Spleen (tissue), 11 donors: ENCODE measurements around the gene SLC27A3. TPM values are rescaled to one million over a fixed set of nuclear protein-coding genes. Genes with fewer than 3 reads are reported as not detected.

Source experiments
- DNase-seq: peaks from one replicate; pipeline ENCODE4 v3.0.0-alpha.2; 2020
- H3K27ac ChIP-seq, 8 donors: fragments of 200-600 bp; sonication (generic) in 7 of 8; 1 replicate in 4 of 8; 2 replicates in 4 of 8; pipeline versions ENCODE4 v1.5.0 to v1.8.0; 2016 to 2021; ENCODE audit warnings: inconsistent platforms in 4 of 8, mild to moderate bottlenecking in 4 of 8, moderate library complexity in 1 of 8
- H3K27me3 ChIP-seq, 7 donors: fragments of 200-600 bp; sonication (generic) in 6 of 7; replicated peaks in 1 of 7; 1 replicate in 4 of 7; 2 replicates in 3 of 7; pipeline versions ENCODE4 v1.5.0 to v1.8.0; 2016 to 2021; ENCODE audit warnings: inconsistent platforms in 3 of 7, mild to moderate bottlenecking in 1 of 7
- H3K36me3 ChIP-seq, 6 donors: fragments of 200-600 bp; sonication (generic) in 5 of 6; 1 replicate in 4 of 6; 2 replicates in 2 of 6; pipeline versions ENCODE4 v1.5.0 to v1.8.0; 2016 to 2021; ENCODE audit warnings: inconsistent platforms in 2 of 6
- H3K4me1 ChIP-seq, 6 donors: fragments of 200-600 bp; sonication (generic) in 5 of 6; 1 replicate in 3 of 6; 2 replicates in 3 of 6; pipeline versions ENCODE4 v1.5.0 to v1.8.0; 2016 to 2021; ENCODE audit warnings: inconsistent platforms in 3 of 6
- H3K4me3 ChIP-seq, 8 donors: fragments of 200-600 bp; sonication (generic) in 7 of 8; 1 replicate in 4 of 8; 2 replicates in 4 of 8; pipeline versions ENCODE4 v1.5.0 to v1.8.0; 2016 to 2021; ENCODE audit warnings: inconsistent platforms in 4 of 8, mild to moderate bottlenecking in 4 of 8, moderate library complexity in 2 of 8
- H3K9me3 ChIP-seq, 8 donors: fragments of 200-600 bp; sonication (generic) in 7 of 8; 1 replicate in 4 of 8; 2 replicates in 4 of 8; pipeline versions ENCODE4 v1.5.0 to v1.8.0; 2016 to 2021; ENCODE audit warnings: inconsistent platforms in 4 of 8
- POLR2A ChIP-seq, 3 donors: fragments of 450-650 bp; IDR thresholded peaks; one replicate each; pipeline ENCODE4 v1.5.1; 2017; ENCODE audit warnings: antibody characterized with exemption in 3 of 3, mild to moderate bottlenecking in 1 of 3
- POLR2AphosphoS5 ChIP-seq, 3 donors: sonication (generic); formaldehyde crosslinking; IDR thresholded peaks; one replicate each; pipeline ENCODE4 v1.5.1; 2017; ENCODE audit warnings: antibody characterized with exemption in 3 of 3
- WGBS, 5 donors: extraction: QIAGEN DNeasy Blood & Tissue Kit in 3 of 5; methylation state at CpG; one replicate each; pipeline versions ENCODE4 v1.1.5 to v1.1.7; 2013 to 2018; 5-methylcytosine and 5-hydroxymethylcytosine counted together
- intact Hi-C: fragments of 100-400 bp; cut with DNase I; formaldehyde crosslinking; loops from one replicate; pipeline ENCODE4 v1.15.0; 2023; ENCODE audit warnings: low total_unique reads
- polyA plus RNA-seq, 3 donors: library from polyadenylated mRNA; stranded (reverse); fragments of 200-250 nt; gene quantifications; one replicate each; pipeline ENCODE4 v1.2.1, GENCODE V29; 2013
- total RNA-seq, 7 donors: library from RNA; depleted of rRNA in 3 of 7; stranded (reverse); fragments of >200 nt in 3 of 7; fragmentation: NEBNext Ultra II Directional in 4 of 7; extraction: Animal tissue kit (Norgen Biotek cat#: 25700) in 4 of 7; gene quantifications; one replicate each; pipeline versions ENCODE4 v1.1.0 to v1.2.1, GENCODE V29; 2016 to 2021
- TF ChIP-seq, protein P1 (sequence below), 11 experiments: fragments of 200-600 bp in 7 of 11; fragments of 450-650 bp in 4 of 11; sonication (generic) in 4 of 11; IDR thresholded peaks in 8 of 11; conservative IDR thresholded peaks in 3 of 11; 1 replicate in 7 of 11; 2 replicates in 4 of 11; pipeline versions ENCODE4 v1.4.0 to v1.8.0; 2016 to 2021; ENCODE audit warnings: antibody characterized with exemption in 11 of 11, inconsistent platforms in 4 of 11, mild to moderate bottlenecking in 1 of 11
- donor health status: healthy with polysubstance abuse.
- donor health status: DM: no; HTN: no; CAD: no; lungs with moderate emphysema.
- donor health status: DM: no; HTN: no; CAD: no.
- donor health status: Bipolar disorder and iron deficiency.
- donor health status: healthy.
- donor health status: DM: no; HTN: no; CAD: no.
- donor health status: DM: yes; HTN: yes; CAD: no.

The SLC27A3 gene
- total and polyA plus RNA-seq, 10 donors, result 11.1 to 54.5 (median 21.9) TPM

DNA sequence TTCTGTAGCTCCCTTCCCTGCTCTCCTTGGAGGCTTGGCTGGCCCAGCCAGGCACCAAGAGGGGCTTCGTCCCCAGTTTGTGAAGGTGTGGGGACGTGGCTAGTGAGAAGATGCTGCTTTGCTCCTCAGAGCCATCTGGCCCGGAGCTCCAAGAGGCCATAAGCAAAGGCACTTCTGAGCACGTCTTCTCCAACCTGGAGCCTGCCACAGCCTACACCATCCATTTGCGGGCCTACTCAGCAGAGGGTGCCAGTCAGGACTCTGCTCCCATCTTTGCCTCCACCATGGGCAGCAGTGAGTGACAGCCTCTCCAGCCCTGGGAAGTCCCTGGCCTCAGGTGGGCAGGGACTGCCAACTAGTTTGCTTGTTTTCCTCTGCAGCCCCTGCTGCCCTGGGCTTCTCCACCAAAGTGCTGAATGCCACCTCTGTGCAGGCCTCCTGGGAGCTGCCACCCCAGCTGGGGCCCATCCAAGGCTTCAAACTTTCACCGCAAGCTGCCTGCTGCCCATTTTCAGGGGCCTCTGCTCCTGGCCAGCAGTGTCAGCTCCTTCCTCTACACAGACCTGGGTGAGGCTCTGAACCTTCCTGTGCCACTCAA lies 25.9 kb downstream of the SLC27A3 start:
- peak in 1 of 3 donors; percentile 31 for TF ChIP-seq POLR2AphosphoS5 (IDR thresholded peaks at IDR 0.05)
- TF ChIP-seq, protein P1, sequence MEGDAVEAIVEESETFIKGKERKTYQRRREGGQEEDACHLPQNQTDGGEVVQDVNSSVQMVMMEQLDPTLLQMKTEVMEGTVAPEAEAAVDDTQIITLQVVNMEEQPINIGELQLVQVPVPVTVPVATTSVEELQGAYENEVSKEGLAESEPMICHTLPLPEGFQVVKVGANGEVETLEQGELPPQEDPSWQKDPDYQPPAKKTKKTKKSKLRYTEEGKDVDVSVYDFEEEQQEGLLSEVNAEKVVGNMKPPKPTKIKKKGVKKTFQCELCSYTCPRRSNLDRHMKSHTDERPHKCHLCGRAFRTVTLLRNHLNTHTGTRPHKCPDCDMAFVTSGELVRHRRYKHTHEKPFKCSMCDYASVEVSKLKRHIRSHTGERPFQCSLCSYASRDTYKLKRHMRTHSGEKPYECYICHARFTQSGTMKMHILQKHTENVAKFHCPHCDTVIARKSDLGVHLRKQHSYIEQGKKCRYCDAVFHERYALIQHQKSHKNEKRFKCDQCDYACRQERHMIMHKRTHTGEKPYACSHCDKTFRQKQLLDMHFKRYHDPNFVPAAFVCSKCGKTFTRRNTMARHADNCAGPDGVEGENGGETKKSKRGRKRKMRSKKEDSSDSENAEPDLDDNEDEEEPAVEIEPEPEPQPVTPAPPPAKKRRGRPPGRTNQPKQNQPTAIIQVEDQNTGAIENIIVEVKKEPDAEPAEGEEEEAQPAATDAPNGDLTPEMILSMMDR (IDR thresholded peaks at IDR 0.05 in 8 of 11, conservative IDR thresholded peaks at IDR 0.05 in 3 of 11), result no peak
- TF ChIP-seq POLR2A (IDR thresholded peaks at IDR 0.05), result no peak
- intact Hi-C loops, result no loop called here
- Histone ChIP-seq H3K36me3 (peaks cover 0 to 26% (median 2%) of the 10 kb centered on the region in 6 donors), H3K27me3 (no peaks in the 10 kb centered on the region), H3K4me3 (no peak overlapping the region), H3K27ac (no peak overlapping the region), H3K4me1 (peaks cover 9 to 51% (median 39%) of the 10 kb centered on the region in 6 donors), H3K9me3 (no peaks in the 10 kb centered on the region)
- no peak for DNase-seq
- 96 to 99% (median 96%) methylated on average over 6 of the region's 6 CpGs for WGBS, 5 donors

DNA sequence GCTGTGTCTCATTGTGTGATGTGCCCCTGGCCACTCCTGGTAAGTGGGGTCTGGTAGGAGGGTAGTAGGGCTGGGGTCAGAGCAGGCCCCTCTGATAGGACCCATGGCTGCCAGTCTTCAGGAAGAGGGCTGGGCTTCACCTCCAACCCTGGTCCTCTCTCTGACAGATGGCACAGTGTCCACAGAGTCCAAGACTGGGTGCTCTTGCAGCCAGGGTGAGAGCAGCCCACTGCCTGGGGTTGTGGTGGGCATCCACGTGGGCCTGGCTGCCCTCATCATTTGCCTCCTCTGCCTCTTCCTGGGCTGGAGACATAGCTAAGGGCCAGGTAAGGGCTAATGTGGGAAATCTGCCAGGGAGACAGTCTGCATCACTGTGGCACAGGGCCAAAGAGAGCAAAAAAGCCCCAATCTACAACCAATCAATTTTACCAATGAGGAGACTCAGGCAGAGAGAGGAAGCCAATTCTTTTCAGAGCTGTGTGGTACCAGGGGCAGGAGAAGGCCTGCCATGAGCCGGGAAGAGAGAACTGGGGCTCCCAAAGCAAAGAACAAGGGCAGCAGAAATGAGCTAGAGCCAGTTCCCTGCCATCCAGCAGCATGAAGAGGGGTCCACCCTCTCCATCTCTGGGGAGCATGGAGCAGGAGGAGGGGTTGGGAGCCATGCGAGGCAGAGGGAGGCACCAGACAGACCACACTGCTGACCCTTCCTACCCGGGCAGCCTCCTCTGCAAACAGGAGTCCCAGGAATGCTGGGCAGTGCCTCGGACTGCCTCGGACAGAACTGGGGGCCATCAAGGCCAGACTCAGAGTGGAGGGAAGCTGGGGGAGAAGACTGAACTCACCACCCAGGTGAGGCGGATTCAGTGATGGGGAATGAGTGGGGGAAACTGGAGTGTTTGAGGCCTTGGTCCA lies 26.8 kb downstream of the SLC27A3 start:
- Histone ChIP-seq H3K4me3 (no peak overlapping the region), H3K9me3 (no peaks in the 10 kb centered on the region), H3K27me3 (no peaks in the 10 kb centered on the region), H3K4me1 (peaks cover 10 to 57% (median 41%) of the 10 kb centered on the region in 6 donors), H3K27ac (peak overlapping the region in 2 of 8 donors; percentile 86 to 90), H3K36me3 (peaks cover 0 to 35% (median 4%) of the 10 kb centered on the region in 6 donors)
- intact Hi-C loops, result no loop called here
- no peak for DNase-seq
- TF ChIP-seq POLR2A (IDR thresholded peaks at IDR 0.05) (no peak), POLR2AphosphoS5 (IDR thresholded peaks at IDR 0.05) (peak in 1 of 3 donors; percentile 43)
- TF ChIP-seq, protein P1 (IDR thresholded peaks at IDR 0.05 in 8 of 11, conservative IDR thresholded peaks at IDR 0.05 in 3 of 11), result no peak
- 91 to 95% (median 92%) methylated on average over 6 to 7 of the region's 7 CpGs for WGBS, 5 donors

DNA sequence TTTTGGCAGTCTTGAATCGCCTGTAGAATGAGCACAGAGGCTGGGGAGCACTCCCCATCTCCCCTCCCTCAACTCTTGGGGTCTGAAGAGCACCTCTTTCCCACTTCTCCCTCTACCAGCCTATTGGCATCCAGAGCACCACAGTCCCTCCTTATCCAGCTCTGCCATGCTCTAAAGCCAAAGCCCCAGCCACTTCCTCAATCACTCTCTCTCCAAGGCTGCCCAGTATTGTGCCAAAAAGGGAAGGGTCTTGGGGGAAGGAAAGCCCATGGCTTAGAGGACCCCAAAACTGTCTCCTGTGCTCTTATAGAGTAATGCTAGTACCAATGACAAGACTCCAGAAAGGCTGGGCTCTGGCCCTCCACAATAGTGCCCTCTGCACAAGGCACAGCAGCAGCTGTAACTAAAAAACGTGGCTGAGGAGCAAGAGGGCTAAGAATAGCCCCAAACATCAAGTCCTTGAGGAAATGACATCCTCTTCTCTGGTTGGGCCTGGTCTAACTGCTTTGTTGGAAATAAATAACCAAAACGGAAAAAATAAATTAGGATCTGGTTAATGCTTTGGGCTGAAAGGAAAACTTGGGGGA lies 28.4 kb downstream of the SLC27A3 start:
- WGBS, 5 donors, result 56 to 66% (median 60%) methylated on average over 3 of the region's 3 CpGs
- Histone ChIP-seq H3K4me3 (no peak overlapping the region), H3K27ac (peak overlapping the region in 6 of 8 donors; percentile 26 to 90 (median 86)), H3K36me3 (peaks cover 0 to 50% (median 16%) of the 10 kb centered on the region in 6 donors), H3K27me3 (no peaks in the 10 kb centered on the region), H3K9me3 (no peaks in the 10 kb centered on the region), H3K4me1 (peaks cover 8 to 49% (median 35%) of the 10 kb centered on the region in 6 donors)
- TF ChIP-seq, protein P1 (IDR thresholded peaks at IDR 0.05 in 8 of 11, conservative IDR thresholded peaks at IDR 0.05 in 3 of 11), result no peak
- TF ChIP-seq POLR2A (IDR thresholded peaks at IDR 0.05), result no peak
- intact Hi-C loops, result no loop called here
- DNase-seq, result no peak
